DND-41 (cell line): ENCODE results near the gene OCA2.

Experiments used
- ATAC-seq: fragments of 200-7000 bp; cut with Tn5 transposase; 3 replicates; pipeline ENCODE4 v1.9.1; 2021; ENCODE audit warnings: low read depth; ENCODE audit not compliant: insufficient read depth
- DNase-seq: peaks from one replicate; pipeline ENCODE4 v3.0.0-alpha.2; 2020
- H2AFZ ChIP-seq: 2 replicates; pipeline ENCODE4 v1.6.0; 2012; ENCODE audit warnings: low read depth, low read length
- H3K27ac ChIP-seq: 2 replicates; pipeline ENCODE4 v1.5.1; 2012; ENCODE audit warnings: low read length, inconsistent platforms
- H3K27me3 ChIP-seq: fragments of 200-600 bp; sonication (generic); 2 replicates; pipeline ENCODE4 v1.6.0; 2012; ENCODE audit warnings: low read length, mild to moderate bottlenecking, inconsistent platforms; ENCODE audit not compliant: insufficient read depth, poor library complexity
- H3K36me3 ChIP-seq: 2 replicates; pipeline ENCODE4 v1.5.1; 2012; ENCODE audit warnings: low read length, inconsistent platforms; ENCODE audit not compliant: insufficient read depth
- H3K4me1 ChIP-seq: 2 replicates; pipeline ENCODE4 v1.5.1; 2012; ENCODE audit warnings: mild to moderate bottlenecking, low read length; ENCODE audit not compliant: insufficient read depth
- H3K4me2 ChIP-seq: 2 replicates; pipeline ENCODE4 v1.6.0; 2012; ENCODE audit warnings: mild to moderate bottlenecking, moderate library complexity, low read length, inconsistent platforms; ENCODE audit not compliant: insufficient read depth
- H3K4me3 ChIP-seq, 2 experiments: fragments of 200-600 bp in 1 of 2; shearing (Covaris generic) in 1 of 2; 2 replicates each; pipeline ENCODE4 v1.5.1; 2012 to 2016; ENCODE audit warnings: inconsistent platforms in 2 of 2, low read length in 2 of 2, mild to moderate bottlenecking in 2 of 2, low read depth in 1 of 2, moderate library complexity in 1 of 2
- H3K79me2 ChIP-seq: 2 replicates; pipeline ENCODE4 v1.6.0; 2012; ENCODE audit warnings: low read length, inconsistent platforms; ENCODE audit not compliant: insufficient read depth
- H3K9ac ChIP-seq: 2 replicates; pipeline ENCODE4 v1.6.0; 2012; ENCODE audit warnings: low read depth, mild to moderate bottlenecking, inconsistent platforms, low read length, moderate library complexity
- H3K9me3 ChIP-seq: 2 replicates; pipeline ENCODE4 v1.5.1; 2012; ENCODE audit warnings: low read length, moderate library complexity, mild to moderate bottlenecking, inconsistent platforms; ENCODE audit not compliant: insufficient read depth, severe bottlenecking
- H4K20me1 ChIP-seq: 2 replicates; pipeline ENCODE4 v1.6.0; 2012; ENCODE audit warnings: low read length; ENCODE audit not compliant: insufficient read depth
- CTCF ChIP-seq: IDR thresholded peaks from 2 replicates; pipeline ENCODE4 v1.5.1; 2012; ENCODE audit warnings: borderline replicate concordance, low read length, moderate library complexity, mild to moderate bottlenecking; ENCODE audit not compliant: poor library complexity, severe bottlenecking; ENCODE audit errors: extremely low read depth
- EZH2 ChIP-seq: IDR thresholded peaks from 3 replicates; pipeline ENCODE4 v1.6.1; 2012; ENCODE audit warnings: borderline replicate concordance, low read depth, mild to moderate bottlenecking, moderate library complexity, low read length, inconsistent platforms; ENCODE audit not compliant: severe bottlenecking

OCA2 gene

GRCh38 chr15:27787931-27788330 lies 311.2 kb downstream of the OCA2 start:
- Histone ChIP-seq H3K9ac (no peak overlapping the region), H3K27ac (no peak overlapping the region), H3K36me3 (no peaks in the 10 kb centered on the region), H3K79me2 (no peaks in the 10 kb centered on the region), H3K4me3 (no peak overlapping the region), H3K27me3 (no peaks in the 10 kb centered on the region), H3K9me3 (no peaks in the 10 kb centered on the region), H4K20me1 (no peaks in the 10 kb centered on the region), H3K4me2 (no peak overlapping the region), H3K4me1 (no peaks in the 10 kb centered on the region), H2AFZ (no peak overlapping the region)
- ATAC-seq (no peak), DNase-seq (no peak)
- TF ChIP-seq EZH2: no peak
- TF ChIP-seq CTCF: no peak

GRCh38 chr15:27784107-27784506 lies 315.0 kb downstream of the OCA2 start:
- Histone ChIP-seq H3K79me2 (no peaks in the 10 kb centered on the region), H3K36me3 (no peaks in the 10 kb centered on the region), H3K4me3 (no peak overlapping the region), H3K27ac (no peak overlapping the region), H4K20me1 (no peaks in the 10 kb centered on the region), H3K9ac (no peak overlapping the region), H3K4me1 (no peaks in the 10 kb centered on the region), H3K4me2 (no peak overlapping the region), H3K27me3 (no peaks in the 10 kb centered on the region), H2AFZ (no peak overlapping the region), H3K9me3 (no peaks in the 10 kb centered on the region)
- no peak for ATAC-seq
- no peak for DNase-seq
- TF ChIP-seq EZH2: no peak
- no peak for TF ChIP-seq CTCF

GRCh38 chr15:27783678-27784077 lies 315.4 kb downstream of the OCA2 start:
- TF ChIP-seq CTCF (no peak), EZH2 (no peak)
- Histone ChIP-seq H3K36me3 (no peaks in the 10 kb centered on the region), H2AFZ (no peak overlapping the region), H3K27ac (no peak overlapping the region), H3K9ac (no peak overlapping the region), H4K20me1 (no peaks in the 10 kb centered on the region), H3K9me3 (no peaks in the 10 kb centered on the region), H3K4me2 (no peak overlapping the region), H3K27me3 (no peaks in the 10 kb centered on the region), H3K4me3 (no peak overlapping the region), H3K4me1 (no peaks in the 10 kb centered on the region), H3K79me2 (no peaks in the 10 kb centered on the region)
- no peak for ATAC-seq
- no peak for DNase-seq

GRCh38 chr15:27782125-27782524 lies 317.0 kb downstream of the OCA2 start:
- H3K4me3 ChIP-seq: no peak overlapping the region
- H3K9me3 ChIP-seq: no peaks in the 10 kb centered on the region
- no peak for ATAC-seq
- no peak overlapping the region for H2AFZ ChIP-seq
- no peak for TF ChIP-seq EZH2
- TF ChIP-seq CTCF: no peak
- H3K4me1 ChIP-seq: no peaks in the 10 kb centered on the region
- no peak overlapping the region for H3K4me2 ChIP-seq
- H3K27ac ChIP-seq: no peak overlapping the region
- no peak for DNase-seq
- H3K36me3 ChIP-seq: no peaks in the 10 kb centered on the region
- H3K9ac ChIP-seq: no peak overlapping the region
- no peaks in the 10 kb centered on the region for H4K20me1 ChIP-seq
- H3K27me3 ChIP-seq: no peaks in the 10 kb centered on the region
- no peaks in the 10 kb centered on the region for H3K79me2 ChIP-seq
